H9 (cell line): ENCODE results near the gene ASIC1. TPM values are rescaled to one million over a fixed set of nuclear protein-coding genes. Genes with fewer than 3 reads are reported as not detected.

ENCODE experiments used
- DNase-seq: peaks from one replicate; pipeline ENCODE4 v3.0.0-alpha.2; 2017
- H2AFZ ChIP-seq: one replicate; pipeline ENCODE4 v1.6.1; 2013; ENCODE audit warnings: mild to moderate bottlenecking, low read length, control low read depth, moderate library complexity
- H2AK5ac ChIP-seq: 2 replicates; pipeline ENCODE4 v1.6.1; 2013; ENCODE audit warnings: low read length, control low read depth, mixed read lengths; ENCODE audit not compliant: insufficient read length
- H2BK120ac ChIP-seq: one replicate; pipeline ENCODE4 v1.6.1; 2013; ENCODE audit warnings: low read depth, mild to moderate bottlenecking, low read length, control low read depth, inconsistent platforms; ENCODE audit not compliant: poor library complexity, severe bottlenecking
- H2BK12ac ChIP-seq: 2 replicates; pipeline ENCODE4 v1.6.1; 2013; ENCODE audit warnings: low read length, control low read depth, mixed read lengths, low read depth; ENCODE audit not compliant: insufficient read length
- H2BK15ac ChIP-seq: 2 replicates; pipeline ENCODE4 v1.6.1; 2013; ENCODE audit warnings: low read depth, low read length, control low read depth
- H2BK20ac ChIP-seq: one replicate; pipeline ENCODE4 v1.6.1; 2013; ENCODE audit warnings: low read depth, mild to moderate bottlenecking, low read length, control low read depth, inconsistent platforms; ENCODE audit not compliant: poor library complexity, severe bottlenecking
- H2BK5ac ChIP-seq: 2 replicates; pipeline ENCODE4 v1.6.1; 2013; ENCODE audit warnings: low read length, control low read depth, mixed read lengths; ENCODE audit not compliant: insufficient read length
- H3K14ac ChIP-seq: 2 replicates; pipeline ENCODE4 v1.6.1; 2013; ENCODE audit warnings: low read length, control low read depth; ENCODE audit not compliant: insufficient read depth
- H3K18ac ChIP-seq: 2 replicates; pipeline ENCODE4 v1.6.1; 2013; ENCODE audit warnings: low read depth, mild to moderate bottlenecking, mixed read lengths, low read length, control low read depth; ENCODE audit not compliant: insufficient read length
- H3K23ac ChIP-seq: 2 replicates; pipeline ENCODE4 v1.6.1; 2013; ENCODE audit warnings: low read length, control low read depth, mixed read lengths, low read depth; ENCODE audit not compliant: insufficient read length
- H3K23me2 ChIP-seq: 2 replicates; pipeline ENCODE4 v1.6.1; 2013; ENCODE audit warnings: low read depth, mild to moderate bottlenecking, mixed read lengths, low read length, control low read depth; ENCODE audit not compliant: insufficient read length, poor library complexity, severe bottlenecking
- H3K27ac ChIP-seq: 2 replicates; pipeline ENCODE4 v1.5.1; 2013; ENCODE audit warnings: low read length, control low read depth, mixed read lengths, low read depth; ENCODE audit not compliant: insufficient read length
- H3K27me3 ChIP-seq: 2 replicates; pipeline ENCODE4 v1.6.1; 2013; ENCODE audit warnings: low read length, control low read depth, inconsistent platforms; ENCODE audit not compliant: insufficient read depth
- H3K4ac ChIP-seq: 2 replicates; pipeline ENCODE4 v1.6.1; 2013; ENCODE audit warnings: low read depth, mild to moderate bottlenecking, control low read depth, inconsistent platforms, low read length, moderate library complexity
- H3K4me1 ChIP-seq: 2 replicates; pipeline ENCODE4 v1.6.1; 2013; ENCODE audit warnings: low read length, control low read depth, inconsistent platforms; ENCODE audit not compliant: insufficient read depth
- H3K4me2 ChIP-seq: 2 replicates; pipeline ENCODE4 v1.6.1; 2013; ENCODE audit warnings: low read length, control low read depth, mixed read lengths; ENCODE audit not compliant: insufficient read length, insufficient read depth
- H3K56ac ChIP-seq: 2 replicates; pipeline ENCODE4 v1.6.1; 2013; ENCODE audit warnings: low read depth, mild to moderate bottlenecking, mixed read lengths, low read length, control low read depth; ENCODE audit not compliant: insufficient read length
- H3K79me1 ChIP-seq: 2 replicates; pipeline ENCODE4 v1.6.1; 2013; ENCODE audit warnings: low read depth, mild to moderate bottlenecking, moderate library complexity, low read length, control low read depth, inconsistent platforms; ENCODE audit not compliant: insufficient read depth, poor library complexity, severe bottlenecking
- H3K79me2 ChIP-seq: 2 replicates; pipeline ENCODE4 v1.6.1; 2013; ENCODE audit warnings: low read length, control low read depth, inconsistent platforms; ENCODE audit not compliant: insufficient read depth
- H3K9ac ChIP-seq: 2 replicates; pipeline ENCODE4 v1.6.1; 2013; ENCODE audit warnings: low read length, control low read depth, mixed read lengths; ENCODE audit not compliant: insufficient read length; ENCODE audit errors: extremely low read depth
- H3K9me3 ChIP-seq: one replicate; pipeline ENCODE4 v1.6.1; 2013; ENCODE audit warnings: low read depth, low read length, inconsistent platforms; ENCODE audit not compliant: control insufficient read depth
- H3T11ph ChIP-seq: one replicate; pipeline ENCODE4 v1.6.1; 2013; ENCODE audit warnings: mild to moderate bottlenecking, low read length, control low read depth, inconsistent platforms
- H4K20me1 ChIP-seq: one replicate; pipeline ENCODE4 v1.6.1; 2013; ENCODE audit not compliant: control insufficient read depth, insufficient read length, insufficient read depth
- H4K5ac ChIP-seq: 2 replicates; pipeline ENCODE4 v1.6.1; 2013; ENCODE audit warnings: low read depth, mild to moderate bottlenecking, mixed read lengths, low read length, control low read depth; ENCODE audit not compliant: insufficient read length
- H4K8ac ChIP-seq: replicated peaks from 2 replicates; pipeline ENCODE4 v1.6.1; 2013; ENCODE audit warnings: low read length, control low read depth, mixed read lengths, low read depth; ENCODE audit not compliant: insufficient read length
- H4K91ac ChIP-seq: 2 replicates; pipeline ENCODE4 v1.6.1; 2013; ENCODE audit warnings: low read depth, mild to moderate bottlenecking, moderate library complexity, mixed read lengths, low read length, control low read depth; ENCODE audit not compliant: insufficient read length
- H3K27ac Mint-ChIP-seq, 3 experiments: 2 replicates in 2 of 3; 3 replicates in 1 of 3; pipeline ENCODE4 v1.8.0; 2020 to 2021; ENCODE audit warnings: mixed read lengths in 3 of 3, mild to moderate bottlenecking in 1 of 3, moderate library complexity in 1 of 3
- H3K27me3 Mint-ChIP-seq: 2 replicates; pipeline ENCODE4 v1.8.0; 2021; ENCODE audit warnings: low read depth, mild to moderate bottlenecking, moderate library complexity, mixed read lengths
- H3K36me3 Mint-ChIP-seq, 3 experiments: 2 replicates in 2 of 3; 3 replicates in 1 of 3; pipeline ENCODE4 v1.8.0; 2020 to 2021; ENCODE audit warnings: low read depth in 3 of 3, mixed read lengths in 3 of 3; ENCODE audit not compliant: insufficient read depth in 1 of 3
- H3K4me1 Mint-ChIP-seq, 2 experiments: 2 replicates each; pipeline ENCODE4 v1.8.0; 2020; ENCODE audit warnings: mixed read lengths in 2 of 2
- H3K4me3 Mint-ChIP-seq, 2 experiments: 2 replicates in 1 of 2; 3 replicates in 1 of 2; pipeline ENCODE4 v1.8.0; 2020 to 2021; ENCODE audit warnings: mild to moderate bottlenecking in 2 of 2, mixed read lengths in 2 of 2, moderate library complexity in 1 of 2
- H3K9me3 Mint-ChIP-seq, 2 experiments: 2 replicates in 1 of 2; 3 replicates in 1 of 2; pipeline ENCODE4 v1.8.0; 2020; ENCODE audit warnings: mild to moderate bottlenecking in 2 of 2, mixed read lengths in 2 of 2, moderate library complexity in 1 of 2
- CTCF ChIP-seq: fragments of 200-600 bp; sonication (generic); conservative IDR thresholded peaks from 3 replicates; pipeline ENCODE4 v1.8.0; 2021; ENCODE audit warnings: antibody characterized with exemption, mild to moderate bottlenecking
- WGBS: extraction: QIAGEN DNeasy Blood & Tissue Kit; methylation state at CpG from one replicate; pipeline ENCODE4 v1.1.7; 2013; ENCODE audit warnings: missing lambda C conversion rate, low lambda C conversion rate, mixed read lengths; ENCODE audit not compliant: insufficient read length; ENCODE audit errors: extremely low coverage; 5-methylcytosine and 5-hydroxymethylcytosine counted together
- total RNA-seq: library from RNA; stranded (reverse); gene quantifications from 2 replicates; pipeline ENCODE4 v1.2.1, GENCODE V29; 2021

The ASIC1 gene
- total RNA-seq, 1 experiment from 2014 or later: 3.9 TPM

- Mint-ChIP-seq H3K27ac (no peak overlapping the region), H3K4me1 (peaks cover 45 to 48% of the 10 kb centered on the region in 2 experiments), H3K9me3 (no peaks in the 10 kb centered on the region), H3K27me3 (peaks cover 4% of the 10 kb centered on the region), H3K36me3 (peaks cover 17 to 37% (median 31%) of the 10 kb centered on the region in 3 experiments), H3K4me3 (no peak overlapping the region)
- no peak overlapping the region for H4K91ac ChIP-seq
- no peak overlapping the region for H4K8ac ChIP-seq
- no peak overlapping the region for H3K27ac ChIP-seq
- H2BK5ac ChIP-seq: no peak overlapping the region
- H3K9ac ChIP-seq: no peak overlapping the region
- no peaks in the 10 kb centered on the region for H3K27me3 ChIP-seq
- no peak overlapping the region for H3K56ac ChIP-seq
- H2AK5ac ChIP-seq: no peak overlapping the region
- no peak overlapping the region for H2BK120ac ChIP-seq
- H3K18ac ChIP-seq: no peak overlapping the region
- H4K20me1 ChIP-seq: no peaks in the 10 kb centered on the region
- no peaks in the 10 kb centered on the region for H3K79me2 ChIP-seq
- DNase-seq: no peak
- peak overlapping the region; percentile 9; the same call in 1 of the 2 replicates for H3K14ac ChIP-seq
- no peaks in the 10 kb centered on the region for H3K23me2 ChIP-seq
- H3K4me1 ChIP-seq: no peaks in the 10 kb centered on the region; the same call in 1 of the 2 replicates
- no peak overlapping the region for H2BK15ac ChIP-seq
- H3T11ph ChIP-seq: no peak overlapping the region
- no peak overlapping the region for H3K23ac ChIP-seq
- TF ChIP-seq CTCF: no peak
- no peak overlapping the region for H4K5ac ChIP-seq
- no peaks in the 10 kb centered on the region for H3K9me3 ChIP-seq
- no peak overlapping the region for H2AFZ ChIP-seq
- no CpG with 5 or more reads among the region's 2 CpGs for WGBS
- H2BK20ac ChIP-seq: no peak overlapping the region
- no peak overlapping the region for H3K4me2 ChIP-seq
- H3K4ac ChIP-seq: no peak overlapping the region
- no peak overlapping the region for H2BK12ac ChIP-seq
- no peaks in the 10 kb centered on the region for H3K79me1 ChIP-seq
These were observed 46.0 kb downstream of the ASIC1 start for GRCh38 chr12:50103351-50103750.
